ENCODE measurements around the gene ARPC2. TPM values are rescaled to one million over a fixed set of nuclear protein-coding genes. Genes with fewer than 3 reads are reported as not detected.

ARPC2 gene
- total RNA-seq, 1 donor from 2014 or later, result 135 TPM

GRCh38 chr2:218257390-218257981 lies 40.5 kb downstream of the ARPC2 start:
- TF ChIP-seq CTCF (IDR thresholded peaks at IDR 0.05; ENCODE audit: borderline replicate concordance), result peak; percentile 54
- H3K4me3 ChIP-seq, result no peak overlapping the region
- no peaks in the 10 kb centered on the region for H3K27me3 ChIP-seq (ENCODE audit: low read depth)
- peak overlapping the region; percentile 88 for H3K27ac ChIP-seq (replicated peaks)
- intact Hi-C loops (cut with micrococcal nuclease), result no loop called here
- H3K9me3 ChIP-seq (replicated peaks), result no peaks in the 10 kb centered on the region
- DNase-seq, result no peak
- H3K36me3 ChIP-seq, result peaks cover 34% of the 10 kb centered on the region
- H3K4me1 ChIP-seq, result peaks cover 60% of the 10 kb centered on the region

- H3K4me1 ChIP-seq, result peaks cover 75% of the 10 kb centered on the region
- DNase-seq, result peak; percentile 79
- H3K4me3 ChIP-seq, result peak overlapping the region; percentile 47
- H3K36me3 ChIP-seq, result peaks cover 31% of the 10 kb centered on the region
- intact Hi-C loops (cut with micrococcal nuclease), result no loop called here
- TF ChIP-seq CTCF (IDR thresholded peaks at IDR 0.05; ENCODE audit: borderline replicate concordance), result no peak
- H3K9me3 ChIP-seq (replicated peaks), result no peaks in the 10 kb centered on the region
- peak overlapping the region; percentile 88 for H3K27ac ChIP-seq (replicated peaks)
- no peaks in the 10 kb centered on the region for H3K27me3 ChIP-seq (ENCODE audit: low read depth)
Observed at GRCh38 chr2:218259099-218259961, 42.3 kb downstream of the ARPC2 start.

- H3K27ac ChIP-seq (replicated peaks), result peak overlapping the region; percentile 88
- peak overlapping the region; percentile 47 for H3K4me3 ChIP-seq
- DNase-seq, result no peak
- intact Hi-C loops (cut with micrococcal nuclease), result no loop called here
- no peak for TF ChIP-seq CTCF (IDR thresholded peaks at IDR 0.05; ENCODE audit: borderline replicate concordance)
- peaks cover 78% of the 10 kb centered on the region for H3K4me1 ChIP-seq
- no peaks in the 10 kb centered on the region for H3K27me3 ChIP-seq (ENCODE audit: low read depth)
- peaks cover 31% of the 10 kb centered on the region for H3K36me3 ChIP-seq
- H3K9me3 ChIP-seq (replicated peaks), result no peaks in the 10 kb centered on the region
Observed at GRCh38 chr2:218260166-218260565, 43.2 kb downstream of the ARPC2 start.

GRCh38 chr2:218260742-218261422 lies 43.9 kb downstream of the ARPC2 start, which contains the start of gene GPBAR1:
Gene GPBAR1, plus strand, starts transcription at chr2:218261015. Its CDS starts 1,710 bp downstream, at chr2:218262725.
- intact Hi-C loops (cut with micrococcal nuclease), result no loop called here
- peak within 1 kb of the TSS; percentile 88 for H3K27ac ChIP-seq (replicated peaks)
- H3K36me3 ChIP-seq, result peaks cover 31% of the 10 kb centered on the region
- H3K27me3 ChIP-seq (ENCODE audit: low read depth), result no peaks in the 10 kb centered on the region
- TF ChIP-seq CTCF (IDR thresholded peaks at IDR 0.05; ENCODE audit: borderline replicate concordance), result no peak
- no peaks in the 10 kb centered on the region for H3K9me3 ChIP-seq (replicated peaks)
- H3K4me1 ChIP-seq, result peaks cover 78% of the 10 kb centered on the region
- H3K4me3 ChIP-seq, result peak within 1 kb of the TSS; percentile 47
- DNase-seq, result peak; percentile 61

- H3K4me3 ChIP-seq, result peak overlapping the region; percentile 32
- H3K27me3 ChIP-seq (ENCODE audit: low read depth), result no peaks in the 10 kb centered on the region
- H3K27ac ChIP-seq (replicated peaks), result peak overlapping the region; percentile 88
- DNase-seq, result no peak
- intact Hi-C loops (cut with micrococcal nuclease), result no loop called here
- no peak for TF ChIP-seq CTCF (IDR thresholded peaks at IDR 0.05; ENCODE audit: borderline replicate concordance)
- no peaks in the 10 kb centered on the region for H3K9me3 ChIP-seq (replicated peaks)
- H3K4me1 ChIP-seq, result peaks cover 78% of the 10 kb centered on the region
- peaks cover 39% of the 10 kb centered on the region for H3K36me3 ChIP-seq
Observed at GRCh38 chr2:218261423-218262236, 44.6 kb downstream of the ARPC2 start.
